WTC11 (cell line): Measurements from ENCODE around the gene ATL2. TPM values are rescaled to one million over a fixed set of nuclear protein-coding genes. Genes with fewer than 3 reads are reported as not detected.

Experiments
- ATAC-seq: fragments of 200-7000 bp; cut with Tn5 transposase; 2 replicates; pipeline ENCODE4 v1.10.0; 2021; ENCODE audit warnings: mild to moderate bottlenecking, moderate library complexity
- CTCF ChIA-PET: fragments of 300-600 bp; sonication (Branson Sonifier 250); formaldehyde crosslinking; loops from one replicate; lab custom pipeline; 2021; ENCODE audit warnings: antibody characterized with exemption; lab: Charles Lee
- POLR2A ChIA-PET: fragments of 350-600 bp; sonication (Branson Sonifier 250); formaldehyde crosslinking; loops from one replicate; lab custom pipeline; 2021; ENCODE audit warnings: antibody characterized with exemption; lab: Charles Lee
- DNase-seq: peaks from one replicate; pipeline ENCODE4 v3.0.0; 2021; ENCODE audit warnings: low spot score
- H3K27ac Mint-ChIP-seq: 2 replicates; pipeline ENCODE4 v1.8.0; 2021; ENCODE audit warnings: mixed read lengths
- H3K27me3 Mint-ChIP-seq: 2 replicates; pipeline ENCODE4 v1.8.0; 2021; ENCODE audit warnings: low read depth, mild to moderate bottlenecking, moderate library complexity, mixed read lengths
- H3K36me3 Mint-ChIP-seq: 2 replicates; pipeline ENCODE4 v1.8.0; 2021; ENCODE audit warnings: mixed read lengths
- H3K4me1 Mint-ChIP-seq: 2 replicates; pipeline ENCODE4 v1.8.0; 2022; ENCODE audit warnings: mixed read lengths
- H3K4me3 Mint-ChIP-seq: 2 replicates; pipeline ENCODE4 v1.8.0; 2021; ENCODE audit warnings: mild to moderate bottlenecking, moderate library complexity, mixed read lengths
- H3K9me3 Mint-ChIP-seq: 2 replicates; pipeline ENCODE4 v1.8.0; 2021; ENCODE audit warnings: mixed read lengths
- ATF1 ChIP-seq: sonication (generic); formaldehyde crosslinking; IDR thresholded peaks from 2 replicates; pipeline ENCODE4 v1.8.1; 2023; ENCODE audit warnings: mild to moderate bottlenecking, moderate library complexity, missing genetic modification reagents
- ATF3 ChIP-seq: sonication (generic); formaldehyde crosslinking; conservative IDR thresholded peaks from 2 replicates; pipeline ENCODE4 v1.8.1; 2022; ENCODE audit warnings: mild to moderate bottlenecking, missing genetic modification reagents
- ELF4 ChIP-seq: sonication (generic); formaldehyde crosslinking; IDR thresholded peaks from 2 replicates; pipeline ENCODE4 v1.8.1; 2022; ENCODE audit warnings: low read depth, mild to moderate bottlenecking, moderate library complexity, missing genetic modification reagents
- ERG ChIP-seq: fragments of 250-450 bp; sonication (Bioruptor Pico); IDR thresholded peaks from 2 replicates; pipeline ENCODE4 v1.8.0; 2021; ENCODE audit warnings: mild to moderate bottlenecking
- ETV6 ChIP-seq: sonication (generic); formaldehyde crosslinking; IDR thresholded peaks from 2 replicates; pipeline ENCODE4 v1.8.1; 2022; ENCODE audit warnings: mild to moderate bottlenecking, missing genetic modification reagents
- GABPB1 ChIP-seq: sonication (generic); formaldehyde crosslinking; IDR thresholded peaks from 2 replicates; pipeline ENCODE4 v1.8.1; 2023; ENCODE audit warnings: mild to moderate bottlenecking, missing genetic modification reagents
- IRF1 ChIP-seq: sonication (generic); formaldehyde crosslinking; IDR thresholded peaks from 2 replicates; pipeline ENCODE4 v1.8.0; 2023; ENCODE audit warnings: missing genetic modification reagents
- JUN ChIP-seq: sonication (generic); formaldehyde crosslinking; IDR thresholded peaks from 2 replicates; pipeline ENCODE4 v1.8.0; 2023; ENCODE audit warnings: mild to moderate bottlenecking, missing genetic modification reagents
- KAT7 ChIP-seq: sonication (generic); formaldehyde crosslinking; IDR thresholded peaks from 2 replicates; pipeline ENCODE4 v1.8.1; 2023; ENCODE audit warnings: missing genetic modification reagents, mild to moderate bottlenecking, borderline replicate concordance
- MXD4 ChIP-seq: fragments of 250-450 bp; sonication (Bioruptor Pico); IDR thresholded peaks from 2 replicates; pipeline ENCODE4 v1.8.0; 2021; ENCODE audit warnings: mild to moderate bottlenecking, moderate library complexity, borderline replicate concordance
- MYBL2 ChIP-seq: sonication (generic); formaldehyde crosslinking; IDR thresholded peaks from 2 replicates; pipeline ENCODE4 v1.8.1; 2023; ENCODE audit warnings: mild to moderate bottlenecking, moderate library complexity, missing genetic modification reagents
- NFATC4 ChIP-seq: fragments of 250-450 bp; sonication (Bioruptor Pico); IDR thresholded peaks from 2 replicates; pipeline ENCODE4 v1.9.0; 2021; ENCODE audit warnings: mild to moderate bottlenecking
- NR1H2 ChIP-seq: sonication (generic); formaldehyde crosslinking; IDR thresholded peaks from 2 replicates; pipeline ENCODE4 v1.9.0; 2021; ENCODE audit warnings: mild to moderate bottlenecking, moderate library complexity, missing genetic modification reagents
- RELA ChIP-seq: sonication (generic); formaldehyde crosslinking; IDR thresholded peaks from 2 replicates; pipeline ENCODE4 v1.8.1; 2022; ENCODE audit warnings: missing genetic modification reagents, mild to moderate bottlenecking, borderline replicate concordance
- SP1 ChIP-seq: sonication (generic); formaldehyde crosslinking; conservative IDR thresholded peaks from 2 replicates; pipeline ENCODE4 v1.8.1; 2022; ENCODE audit warnings: missing genetic modification reagents
- ZNF232 ChIP-seq: sonication (generic); formaldehyde crosslinking; IDR thresholded peaks from 2 replicates; pipeline ENCODE4 v1.8.0; 2022; ENCODE audit warnings: mild to moderate bottlenecking, missing genetic modification reagents
- ZNF263 ChIP-seq: sonication (generic); formaldehyde crosslinking; IDR thresholded peaks from 2 replicates; pipeline ENCODE4 v1.8.1; 2022; ENCODE audit warnings: low read depth, mild to moderate bottlenecking, moderate library complexity, missing genetic modification reagents
- ZNF423 ChIP-seq: fragments of 250-450 bp; sonication (Bioruptor Pico); IDR thresholded peaks from 2 replicates; pipeline ENCODE4 v2.1.2; 2022; ENCODE audit warnings: mild to moderate bottlenecking, moderate library complexity
- ZNF425 ChIP-seq: fragments of 250-450 bp; sonication (Bioruptor Pico); conservative IDR thresholded peaks from 2 replicates; pipeline ENCODE4 v1.9.0; 2021; ENCODE audit warnings: mild to moderate bottlenecking
- ZNF512 ChIP-seq: sonication (generic); formaldehyde crosslinking; IDR thresholded peaks from 2 replicates; pipeline ENCODE4 v1.8.1; 2022; ENCODE audit warnings: missing genetic modification reagents, borderline replicate concordance
- total RNA-seq: library from RNA; stranded (reverse); gene quantifications from 3 replicates; pipeline ENCODE4 v1.2.3, GENCODE V29; 2021
- TF ChIP-seq, protein P1 (sequence below): sonication (generic); formaldehyde crosslinking; IDR thresholded peaks from 2 replicates; pipeline ENCODE4 v1.8.0; 2022; ENCODE audit warnings: mild to moderate bottlenecking, missing genetic modification reagents
- TF ChIP-seq, protein P2 (sequence below): sonication (generic); formaldehyde crosslinking; IDR thresholded peaks from 2 replicates; pipeline ENCODE4 v1.8.0; 2022; ENCODE audit warnings: missing genetic modification reagents

ATL2 gene
- total RNA-seq, 1 experiment from 2014 or later = 90.5 TPM

- CTCF ChIA-PET = no interaction called here
Observed at GRCh38 chr2:38248707-38249106, 128.4 kb downstream of the ATL2 start.

DNA sequence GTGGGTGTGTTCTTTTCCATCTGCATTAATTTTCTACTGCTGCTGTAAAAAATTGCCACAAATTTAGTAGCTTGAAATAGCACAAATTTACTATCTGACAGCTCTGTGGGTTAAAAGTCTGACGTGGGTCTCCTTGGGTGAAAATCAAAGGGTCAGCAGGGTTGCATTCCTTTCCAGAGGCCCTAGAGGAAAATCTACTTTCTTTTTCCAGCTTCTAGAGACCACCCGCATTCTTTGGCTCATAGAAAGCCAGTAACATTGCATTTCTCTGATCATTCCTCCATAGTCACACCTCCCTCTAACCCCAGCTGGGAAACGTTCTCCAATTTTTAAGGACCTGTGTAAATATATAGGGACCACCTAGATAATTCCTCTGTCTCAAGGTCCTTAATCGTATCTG, 128.8 kb downstream of the ATL2 start:
- DNase-seq (no peak), ATAC-seq (no peak)
- no peak for TF ChIP-seq SP1 (CRISPR knock-in tag)
- TF ChIP-seq NR1H2 (CRISPR knock-in tag) = no peak
- TF ChIP-seq GABPB1 (CRISPR knock-in tag) = no peak
- no peak for TF ChIP-seq MXD4
- no peak for TF ChIP-seq ETV6 (CRISPR knock-in tag)
- TF ChIP-seq ERG (CRISPR knock-in tag) = no peak
- no peak for TF ChIP-seq ZNF423 (CRISPR knock-in tag)
- H3K9me3 Mint-ChIP-seq = no peaks in the 10 kb centered on the region
- H3K4me1 Mint-ChIP-seq = peaks cover 6% of the 10 kb centered on the region; the same call in 1 of the 2 replicates
- H3K27ac Mint-ChIP-seq = no peak overlapping the region
- H3K36me3 Mint-ChIP-seq = no peaks in the 10 kb centered on the region
- no peaks in the 10 kb centered on the region; the same call in 1 of the 2 replicates for H3K27me3 Mint-ChIP-seq
- H3K4me3 Mint-ChIP-seq = no peak overlapping the region
- POLR2A ChIA-PET = no interaction called here
- CTCF ChIA-PET = interaction anchor here (1.4 kb wide), 1 partner anchor 172 kb away, joined by 5 read pairs; the partner anchor contains the start of gene CYP1B1

More at GRCh38 chr2:38248707-38249106, 128.4 kb downstream of the ATL2 start:
- DNase-seq (no peak), ATAC-seq (no peak)
- Mint-ChIP-seq H3K4me1 (peaks cover 6% of the 10 kb centered on the region; the same call in 1 of the 2 replicates), H3K27ac (no peak overlapping the region), H3K9me3 (no peaks in the 10 kb centered on the region), H3K36me3 (no peaks in the 10 kb centered on the region), H3K4me3 (no peak overlapping the region), H3K27me3 (no peaks in the 10 kb centered on the region; the same call in 1 of the 2 replicates)
- POLR2A ChIA-PET = no interaction called here
- TF ChIP-seq ATF3 (CRISPR knock-in tag) (no peak), ZNF263 (CRISPR knock-in tag) (no peak), ELF4 (CRISPR knock-in tag) (no peak), GABPB1 (CRISPR knock-in tag) (no peak), ZNF425 (CRISPR knock-in tag) (no peak), SP1 (CRISPR knock-in tag) (no peak), NFATC4 (CRISPR knock-in tag) (no peak), RELA (CRISPR knock-in tag) (no peak), ETV6 (CRISPR knock-in tag) (no peak)
- TF ChIP-seq, protein P1, sequence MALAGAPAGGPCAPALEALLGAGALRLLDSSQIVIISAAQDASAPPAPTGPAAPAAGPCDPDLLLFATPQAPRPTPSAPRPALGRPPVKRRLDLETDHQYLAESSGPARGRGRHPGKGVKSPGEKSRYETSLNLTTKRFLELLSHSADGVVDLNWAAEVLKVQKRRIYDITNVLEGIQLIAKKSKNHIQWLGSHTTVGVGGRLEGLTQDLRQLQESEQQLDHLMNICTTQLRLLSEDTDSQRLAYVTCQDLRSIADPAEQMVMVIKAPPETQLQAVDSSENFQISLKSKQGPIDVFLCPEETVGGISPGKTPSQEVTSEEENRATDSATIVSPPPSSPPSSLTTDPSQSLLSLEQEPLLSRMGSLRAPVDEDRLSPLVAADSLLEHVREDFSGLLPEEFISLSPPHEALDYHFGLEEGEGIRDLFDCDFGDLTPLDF (CRISPR knock-in tag) = no peak

DNA sequence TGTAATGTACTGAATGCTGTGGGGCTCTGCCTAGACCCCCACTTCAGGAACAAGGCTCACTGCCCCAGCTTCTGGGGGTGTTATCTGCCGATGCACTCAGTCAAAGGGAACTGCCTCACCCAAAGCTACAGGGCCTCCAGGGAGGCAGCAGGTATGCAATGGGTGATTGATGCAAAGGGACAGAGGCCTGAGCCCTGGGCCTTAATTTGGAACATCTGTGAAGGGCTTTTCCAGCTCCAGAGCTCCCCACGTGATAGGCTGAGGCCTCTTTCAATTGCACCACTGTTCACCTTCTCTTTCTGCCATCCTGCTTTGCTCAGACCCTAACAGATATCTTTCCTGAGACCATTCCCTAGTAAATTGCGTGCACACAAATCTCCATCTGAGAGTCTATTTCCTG, 131.0 kb downstream of the ATL2 start:
- Mint-ChIP-seq H3K27me3 (no peaks in the 10 kb centered on the region; the same call in 1 of the 2 replicates), H3K36me3 (no peaks in the 10 kb centered on the region), H3K4me3 (no peak overlapping the region), H3K9me3 (no peaks in the 10 kb centered on the region), H3K27ac (no peak overlapping the region), H3K4me1 (peaks cover 6% of the 10 kb centered on the region; the same call in 1 of the 2 replicates)
- no peak for DNase-seq
- ChIA-PET CTCF (interaction anchor here (1.0 to 1.6 kb wide), 3 partner anchors 12 to 124 kb away, joined by 3 to 11 read pairs (median 4); no protein-coding TSS in a partner anchor), POLR2A (no interaction called here)
- ATAC-seq = no peak
- TF ChIP-seq ZNF232 (CRISPR knock-in tag) = no peak
- no peak for TF ChIP-seq IRF1 (CRISPR knock-in tag)
- TF ChIP-seq JUN = no peak
- no peak for TF ChIP-seq MYBL2 (CRISPR knock-in tag)
- no peak for TF ChIP-seq ETV6 (CRISPR knock-in tag)
- TF ChIP-seq ATF1 (CRISPR knock-in tag) = no peak
- no peak for TF ChIP-seq ZNF512 (CRISPR knock-in tag)
- TF ChIP-seq, protein P2, sequence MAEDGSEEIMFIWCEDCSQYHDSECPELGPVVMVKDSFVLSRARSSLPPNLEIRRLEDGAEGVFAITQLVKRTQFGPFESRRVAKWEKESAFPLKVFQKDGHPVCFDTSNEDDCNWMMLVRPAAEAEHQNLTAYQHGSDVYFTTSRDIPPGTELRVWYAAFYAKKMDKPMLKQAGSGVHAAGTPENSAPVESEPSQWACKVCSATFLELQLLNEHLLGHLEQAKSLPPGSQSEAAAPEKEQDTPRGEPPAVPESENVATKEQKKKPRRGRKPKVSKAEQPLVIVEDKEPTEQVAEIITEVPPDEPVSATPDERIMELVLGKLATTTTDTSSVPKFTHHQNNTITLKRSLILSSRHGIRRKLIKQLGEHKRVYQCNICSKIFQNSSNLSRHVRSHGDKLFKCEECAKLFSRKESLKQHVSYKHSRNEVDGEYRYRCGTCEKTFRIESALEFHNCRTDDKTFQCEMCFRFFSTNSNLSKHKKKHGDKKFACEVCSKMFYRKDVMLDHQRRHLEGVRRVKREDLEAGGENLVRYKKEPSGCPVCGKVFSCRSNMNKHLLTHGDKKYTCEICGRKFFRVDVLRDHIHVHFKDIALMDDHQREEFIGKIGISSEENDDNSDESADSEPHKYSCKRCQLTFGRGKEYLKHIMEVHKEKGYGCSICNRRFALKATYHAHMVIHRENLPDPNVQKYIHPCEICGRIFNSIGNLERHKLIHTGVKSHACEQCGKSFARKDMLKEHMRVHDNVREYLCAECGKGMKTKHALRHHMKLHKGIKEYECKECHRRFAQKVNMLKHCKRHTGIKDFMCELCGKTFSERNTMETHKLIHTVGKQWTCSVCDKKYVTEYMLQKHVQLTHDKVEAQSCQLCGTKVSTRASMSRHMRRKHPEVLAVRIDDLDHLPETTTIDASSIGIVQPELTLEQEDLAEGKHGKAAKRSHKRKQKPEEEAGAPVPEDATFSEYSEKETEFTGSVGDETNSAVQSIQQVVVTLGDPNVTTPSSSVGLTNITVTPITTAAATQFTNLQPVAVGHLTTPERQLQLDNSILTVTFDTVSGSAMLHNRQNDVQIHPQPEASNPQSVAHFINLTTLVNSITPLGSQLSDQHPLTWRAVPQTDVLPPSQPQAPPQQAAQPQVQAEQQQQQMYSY (CRISPR knock-in tag) = no peak
- TF ChIP-seq KAT7 (CRISPR knock-in tag) = no peak
